T-helper 1 cell treated with Interleukin-12 subunit alpha and Interleukin-12 subunit beta and Interleukin-4 antibody, amounts not matched to agents 30 μg/mL and 1 μg/mL, for 36 hours (primary cell): ENCODE measurements around the gene LPP.
A peak's percentile ranks its signal among the peaks of the same experiment; 100 is the strongest.

Source experiments
- H3K27ac Mint-ChIP-seq: one replicate; pipeline ENCODE4 v1.8.0; 2021; ENCODE audit warnings: mild to moderate bottlenecking, mixed read lengths
- H3K27me3 Mint-ChIP-seq: one replicate; pipeline ENCODE4 v1.8.0; 2021; ENCODE audit warnings: low read depth, mixed read lengths
- H3K36me3 Mint-ChIP-seq: one replicate; pipeline ENCODE4 v1.8.0; 2021; ENCODE audit warnings: low read depth, mixed read lengths
- H3K4me1 Mint-ChIP-seq: one replicate; pipeline ENCODE4 v1.8.0; 2021; ENCODE audit warnings: low read depth, mixed read lengths
- H3K4me3 Mint-ChIP-seq: one replicate; pipeline ENCODE4 v1.8.0; 2021; ENCODE audit warnings: mild to moderate bottlenecking, moderate library complexity, mixed read lengths
- H3K9me3 Mint-ChIP-seq: one replicate; pipeline ENCODE4 v1.8.0; 2021; ENCODE audit warnings: mixed read lengths

The LPP gene

DNA sequence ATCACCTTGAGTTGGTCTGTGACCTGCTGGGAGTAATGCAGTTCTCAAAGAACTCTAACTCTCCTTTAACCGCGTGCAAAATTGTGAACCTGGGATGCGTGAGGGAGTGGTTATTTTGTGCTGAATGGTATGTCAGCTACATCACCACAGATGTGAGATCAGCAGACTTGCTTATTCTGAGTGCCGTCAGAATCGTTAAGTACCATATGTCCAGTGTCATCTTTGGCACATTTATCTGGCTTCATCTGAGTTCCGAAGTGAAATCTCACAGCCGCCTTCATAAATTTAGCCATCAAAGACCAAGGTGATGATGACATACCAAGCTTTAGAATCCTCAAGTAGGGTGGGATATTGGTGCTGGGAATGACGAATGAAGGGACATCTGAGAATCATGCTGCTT, 670.6 kb downstream of the LPP start:
- H3K27ac Mint-ChIP-seq, result no peak overlapping the region
- H3K4me1 Mint-ChIP-seq, result no peaks in the 10 kb centered on the region
- no peak overlapping the region for H3K4me3 Mint-ChIP-seq
- H3K36me3 Mint-ChIP-seq, result no peaks in the 10 kb centered on the region
- H3K27me3 Mint-ChIP-seq, result no peaks in the 10 kb centered on the region
- no peaks in the 10 kb centered on the region for H3K9me3 Mint-ChIP-seq

DNA sequence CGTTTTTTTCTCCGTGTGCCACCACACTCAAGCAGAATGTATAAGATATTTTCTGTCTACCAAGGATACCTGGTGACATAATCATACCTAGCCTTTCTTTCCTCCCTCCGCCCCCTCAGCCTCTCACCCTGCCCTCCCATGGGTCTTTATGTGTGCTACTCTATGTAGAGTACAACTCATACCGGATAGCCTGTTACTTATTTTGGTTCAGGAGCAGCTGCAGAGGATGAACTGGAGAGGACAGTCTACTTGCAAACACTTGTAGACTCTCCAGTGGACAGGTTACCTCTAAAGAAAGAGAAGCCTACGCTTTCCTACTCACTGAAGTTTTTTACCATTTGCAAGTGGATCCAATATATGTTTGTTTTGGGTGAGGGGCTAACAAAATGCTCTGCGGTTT, 671.9 kb downstream of the LPP start:
- Mint-ChIP-seq H3K9me3 (no peaks in the 10 kb centered on the region), H3K4me1 (no peaks in the 10 kb centered on the region), H3K36me3 (no peaks in the 10 kb centered on the region), H3K27me3 (no peaks in the 10 kb centered on the region), H3K4me3 (no peak overlapping the region), H3K27ac (no peak overlapping the region)

DNA sequence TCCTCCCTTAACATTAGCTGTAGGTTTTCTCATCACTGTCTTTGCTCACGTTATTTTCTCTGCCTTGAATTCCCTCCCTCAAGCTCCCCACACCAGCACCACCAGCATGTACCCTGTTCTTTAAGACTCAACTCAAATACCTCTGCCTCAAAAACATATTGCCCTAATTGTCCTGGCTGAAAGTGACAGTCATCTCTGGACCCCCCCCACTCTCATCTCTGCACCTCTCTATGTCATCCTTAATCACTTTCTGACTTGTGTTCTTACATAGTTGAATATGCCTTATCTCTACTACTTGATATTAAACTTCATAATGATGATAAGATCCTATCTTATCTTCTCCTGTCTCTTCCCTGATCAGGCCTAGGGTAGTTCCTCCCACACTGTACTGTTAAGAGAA, 672.6 kb downstream of the LPP start:
- no peaks in the 10 kb centered on the region for H3K4me1 Mint-ChIP-seq

DNA sequence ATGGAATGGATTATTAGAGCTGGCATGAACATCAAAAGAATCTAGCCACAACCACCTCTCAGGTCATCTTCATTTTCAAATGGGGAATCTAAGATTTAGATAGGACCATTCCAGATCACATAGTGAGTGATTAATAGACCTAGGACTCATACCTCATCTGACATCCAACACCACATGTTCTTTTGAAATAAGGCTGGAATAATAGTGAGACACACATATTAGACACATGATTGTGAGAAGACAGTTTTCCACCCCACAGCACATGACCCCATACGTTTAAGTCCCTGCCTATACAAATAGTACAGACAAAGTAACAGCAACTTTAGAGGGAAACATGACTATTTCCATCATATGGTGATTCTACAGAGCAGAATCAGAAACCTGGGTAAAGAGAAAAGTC, 673.1 kb downstream of the LPP start:
- H3K4me3 Mint-ChIP-seq, result no peak overlapping the region
- no peaks in the 10 kb centered on the region for H3K9me3 Mint-ChIP-seq
- H3K27me3 Mint-ChIP-seq, result no peaks in the 10 kb centered on the region
- H3K36me3 Mint-ChIP-seq, result no peaks in the 10 kb centered on the region
- H3K27ac Mint-ChIP-seq, result no peak overlapping the region
- no peaks in the 10 kb centered on the region for H3K4me1 Mint-ChIP-seq

More for the DNA sequence above, 672.6 kb downstream of the LPP start:
- Mint-ChIP-seq H3K27ac (peak overlapping the region; percentile 5), H3K9me3 (no peaks in the 10 kb centered on the region), H3K36me3 (no peaks in the 10 kb centered on the region), H3K4me3 (no peak overlapping the region), H3K27me3 (no peaks in the 10 kb centered on the region)

DNA sequence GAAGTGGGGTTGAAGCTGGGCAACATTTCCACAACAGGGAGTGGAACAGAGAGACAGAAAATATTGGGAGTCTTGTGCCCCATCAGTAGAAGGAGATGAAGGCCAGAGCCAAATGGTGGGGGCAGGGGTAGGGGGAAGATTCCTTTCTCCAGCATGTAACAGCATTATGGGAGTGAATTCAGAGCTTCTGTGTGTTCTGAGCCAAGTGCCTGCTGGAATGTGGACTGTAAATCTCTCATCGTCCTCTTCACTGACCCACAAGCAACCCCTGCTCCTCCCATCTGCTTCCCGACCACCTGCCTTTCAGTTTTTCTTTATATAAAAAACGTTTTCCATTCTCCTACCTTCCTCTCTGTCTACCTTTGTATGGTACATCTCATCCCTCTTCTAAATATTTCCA, 673.6 kb downstream of the LPP start:
- Mint-ChIP-seq H3K27ac (no peak overlapping the region), H3K36me3 (no peaks in the 10 kb centered on the region), H3K4me3 (no peak overlapping the region), H3K4me1 (no peaks in the 10 kb centered on the region), H3K27me3 (no peaks in the 10 kb centered on the region), H3K9me3 (no peaks in the 10 kb centered on the region)

DNA sequence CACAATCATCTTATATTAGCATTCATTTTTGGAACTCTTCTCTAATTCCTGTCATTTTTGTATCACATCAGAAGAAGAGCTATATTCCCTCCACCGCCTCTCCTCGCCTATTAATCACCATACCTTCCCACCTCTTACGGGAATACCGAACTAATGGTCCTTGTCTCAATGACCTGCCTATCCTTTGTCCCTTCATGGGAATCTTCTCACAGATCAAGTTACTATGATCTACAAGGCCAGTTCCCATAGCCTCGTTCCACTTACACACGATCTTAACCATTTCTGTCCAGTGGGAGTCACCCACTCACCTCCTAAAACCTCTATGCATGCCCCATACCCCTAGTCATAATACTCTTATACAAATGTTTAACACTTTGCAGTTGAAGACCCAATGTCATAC, 675.2 kb downstream of the LPP start:
- Mint-ChIP-seq H3K4me1 (peaks cover 2% of the 10 kb centered on the region), H3K9me3 (no peaks in the 10 kb centered on the region), H3K36me3 (peaks cover under 1% of the 10 kb centered on the region), H3K4me3 (no peak overlapping the region), H3K27me3 (no peaks in the 10 kb centered on the region), H3K27ac (no peak overlapping the region)

DNA sequence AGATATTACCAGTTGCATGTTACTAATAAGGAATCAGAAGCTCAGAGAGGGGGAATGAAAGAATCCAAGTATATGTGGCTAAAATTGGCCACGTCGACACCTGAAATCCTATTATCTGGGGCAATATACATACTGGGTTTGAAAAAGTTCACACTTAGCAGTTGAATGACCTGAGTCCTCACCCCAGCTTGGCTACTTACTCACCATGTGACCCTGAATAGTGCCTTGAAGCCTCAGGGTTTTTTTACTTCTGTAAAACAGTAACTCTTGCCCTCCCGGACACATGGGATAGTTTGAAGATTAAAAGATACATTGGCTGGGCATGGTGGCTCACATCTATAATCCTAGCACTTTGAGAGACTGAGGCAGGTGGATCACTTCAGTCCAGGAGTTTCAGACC, 675.6 kb downstream of the LPP start:
- Mint-ChIP-seq H3K36me3 (peaks cover 5% of the 10 kb centered on the region), H3K27me3 (no peaks in the 10 kb centered on the region), H3K4me1 (peaks cover 6% of the 10 kb centered on the region), H3K9me3 (no peaks in the 10 kb centered on the region), H3K27ac (no peak overlapping the region), H3K4me3 (no peak overlapping the region)

DNA sequence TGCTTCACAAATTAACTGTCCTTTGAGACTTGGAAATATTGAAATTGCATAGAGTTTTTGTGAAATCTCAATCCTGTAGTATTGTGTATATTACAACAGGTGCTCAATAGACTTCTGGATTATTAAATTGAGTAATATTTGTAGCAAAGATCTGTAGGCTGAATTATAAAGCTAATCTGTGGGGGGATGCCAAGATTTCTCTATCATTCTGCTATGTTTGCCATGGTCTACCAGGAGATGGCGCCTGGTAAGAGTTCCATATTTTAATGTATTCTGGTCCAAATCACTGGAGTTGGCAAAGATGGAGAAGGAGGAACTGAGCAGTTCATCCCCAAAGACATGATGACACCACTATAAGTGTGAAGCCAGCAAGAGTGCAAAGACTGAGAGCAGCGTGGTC, 676.9 kb downstream of the LPP start:
- Mint-ChIP-seq H3K4me1 (peaks cover 8% of the 10 kb centered on the region), H3K9me3 (no peaks in the 10 kb centered on the region), H3K36me3 (peaks cover 7% of the 10 kb centered on the region), H3K27ac (no peak overlapping the region), H3K4me3 (no peak overlapping the region), H3K27me3 (no peaks in the 10 kb centered on the region)

DNA sequence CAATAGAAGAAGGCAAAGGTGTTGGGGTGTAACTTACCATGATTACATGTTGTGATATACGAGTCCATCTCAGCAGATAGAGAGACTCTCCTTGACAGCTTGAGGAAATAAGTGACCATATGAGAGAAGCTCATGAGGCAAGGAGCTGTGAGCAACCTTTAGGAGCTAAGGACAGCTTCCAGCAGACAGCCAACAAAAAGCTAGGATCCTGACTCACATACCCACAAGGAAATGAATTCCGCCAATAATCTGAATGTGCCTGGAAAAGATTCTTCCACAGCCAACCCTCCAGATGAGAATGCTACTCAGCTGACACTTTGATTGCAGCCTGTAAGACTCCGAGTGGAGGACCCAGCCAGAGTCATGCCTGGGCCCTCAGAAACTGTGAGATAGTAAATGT, 678.2 kb downstream of the LPP start:
- Mint-ChIP-seq H3K4me1 (peaks cover 8% of the 10 kb centered on the region), H3K36me3 (peaks cover 7% of the 10 kb centered on the region), H3K27ac (no peak overlapping the region), H3K9me3 (no peaks in the 10 kb centered on the region), H3K4me3 (no peak overlapping the region), H3K27me3 (no peaks in the 10 kb centered on the region)

DNA sequence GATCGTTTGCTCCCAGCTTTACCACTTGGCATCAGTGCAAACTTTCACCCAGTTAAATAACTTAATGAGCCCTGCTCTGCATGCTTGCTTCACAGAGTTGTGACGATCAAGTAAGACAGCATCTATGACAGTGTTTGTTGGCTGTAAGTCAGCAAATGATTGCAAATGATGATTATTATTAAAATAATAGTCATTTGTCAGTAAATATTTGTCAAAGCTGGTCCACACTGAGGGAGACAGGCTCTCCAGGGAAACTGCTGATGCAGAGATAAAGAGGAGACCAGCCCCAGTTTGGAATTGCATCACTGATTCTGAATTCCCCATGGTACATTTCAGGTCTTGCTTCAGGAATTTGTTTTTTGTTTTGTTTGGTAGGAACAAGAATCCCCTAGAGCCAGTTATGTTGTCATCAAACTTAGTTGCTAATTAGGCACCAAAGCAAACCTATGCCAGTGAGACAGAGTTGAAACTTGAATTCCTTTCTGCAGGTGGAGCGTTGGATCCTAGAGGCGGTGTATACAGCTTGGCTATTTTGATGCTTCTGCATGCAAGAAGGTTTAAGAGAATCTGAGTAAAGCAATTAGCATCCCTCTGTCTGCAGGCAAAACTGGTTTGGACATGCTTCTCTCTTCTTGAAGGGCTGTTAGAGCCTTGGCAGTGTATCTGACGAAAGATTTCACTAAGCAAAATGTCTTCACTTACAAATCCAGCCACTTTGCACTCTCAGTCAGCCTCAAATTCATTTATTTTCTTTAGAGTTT, 679.2 kb downstream of the LPP start:
- Mint-ChIP-seq H3K9me3 (no peaks in the 10 kb centered on the region), H3K36me3 (peaks cover 7% of the 10 kb centered on the region), H3K27me3 (no peaks in the 10 kb centered on the region), H3K4me1 (peaks cover 8% of the 10 kb centered on the region), H3K27ac (no peak overlapping the region), H3K4me3 (no peak overlapping the region)

DNA sequence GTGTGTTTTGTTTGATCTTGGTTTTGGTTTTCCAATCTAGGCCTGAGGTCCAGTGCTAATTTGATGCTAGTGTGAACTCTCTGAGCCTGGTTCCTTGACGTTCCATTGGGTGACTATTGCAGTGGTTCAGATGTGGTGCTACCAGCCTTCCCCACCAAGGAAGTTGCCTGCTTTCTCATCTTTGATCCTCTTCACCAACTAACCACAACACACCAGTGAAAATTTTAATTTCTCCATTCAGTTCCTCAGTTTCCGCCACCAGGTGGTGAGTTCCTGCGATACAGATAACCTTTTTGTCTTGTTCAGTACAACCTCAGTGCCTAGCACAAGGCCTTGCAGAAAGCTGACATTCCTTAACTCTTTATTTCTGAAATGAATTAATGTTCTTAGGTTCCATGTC, 680.4 kb downstream of the LPP start:
- H3K4me1 Mint-ChIP-seq, result peaks cover 8% of the 10 kb centered on the region
- no peaks in the 10 kb centered on the region for H3K9me3 Mint-ChIP-seq
- no peaks in the 10 kb centered on the region for H3K27me3 Mint-ChIP-seq
- H3K27ac Mint-ChIP-seq, result no peak overlapping the region
- H3K36me3 Mint-ChIP-seq, result peaks cover 8% of the 10 kb centered on the region
- H3K4me3 Mint-ChIP-seq, result no peak overlapping the region

DNA sequence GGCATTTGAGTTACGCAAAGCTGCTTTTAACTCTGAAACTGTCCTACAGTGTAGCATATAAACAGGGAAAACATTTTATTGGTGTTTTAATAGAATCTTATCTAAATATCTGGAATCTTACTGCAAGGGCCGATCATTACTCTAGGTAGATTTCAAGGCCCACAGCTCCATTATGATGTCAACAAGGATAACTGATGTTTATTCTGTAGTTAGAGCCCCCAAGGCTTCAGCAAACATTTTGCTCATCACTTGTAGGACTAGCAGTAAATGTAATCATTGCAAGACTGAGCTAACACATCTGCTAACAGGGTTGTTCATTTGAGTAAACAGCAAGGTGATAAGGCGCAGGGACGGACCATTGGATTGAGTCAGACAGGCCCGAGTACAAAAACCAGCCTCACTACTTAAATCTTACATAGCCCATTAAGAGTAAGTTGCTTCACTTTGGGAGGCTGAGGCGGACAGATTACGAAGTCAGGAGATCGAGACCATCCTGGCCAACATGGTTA, 685.3 kb downstream of the LPP start:
- H3K27ac Mint-ChIP-seq, result no peak overlapping the region
- no peaks in the 10 kb centered on the region for H3K27me3 Mint-ChIP-seq
- H3K9me3 Mint-ChIP-seq, result no peaks in the 10 kb centered on the region
- H3K36me3 Mint-ChIP-seq, result peaks cover 9% of the 10 kb centered on the region
- H3K4me3 Mint-ChIP-seq, result no peak overlapping the region
- peaks cover 5% of the 10 kb centered on the region for H3K4me1 Mint-ChIP-seq

DNA sequence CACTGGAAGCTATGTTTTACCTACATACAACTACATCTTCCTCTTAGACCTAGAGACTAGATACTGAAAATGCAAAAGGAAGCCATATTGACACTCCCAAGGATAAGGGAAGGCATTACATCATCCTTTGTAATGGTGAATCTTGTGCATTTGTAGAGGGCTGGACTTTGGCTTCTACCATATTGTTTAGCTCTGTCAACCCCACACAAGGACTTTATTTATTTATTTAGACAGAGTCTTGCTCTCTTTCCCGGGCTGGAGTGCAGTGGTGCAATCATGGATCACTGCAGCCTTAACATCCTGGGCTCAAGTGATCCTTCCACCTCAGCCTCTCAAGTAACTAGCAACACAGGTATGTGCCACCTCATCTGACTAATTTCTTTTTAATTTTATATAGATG, 686.3 kb downstream of the LPP start:
- Mint-ChIP-seq H3K4me1 (no peaks in the 10 kb centered on the region), H3K36me3 (peaks cover 4% of the 10 kb centered on the region), H3K4me3 (no peak overlapping the region), H3K27ac (no peak overlapping the region), H3K27me3 (no peaks in the 10 kb centered on the region), H3K9me3 (no peaks in the 10 kb centered on the region)

DNA sequence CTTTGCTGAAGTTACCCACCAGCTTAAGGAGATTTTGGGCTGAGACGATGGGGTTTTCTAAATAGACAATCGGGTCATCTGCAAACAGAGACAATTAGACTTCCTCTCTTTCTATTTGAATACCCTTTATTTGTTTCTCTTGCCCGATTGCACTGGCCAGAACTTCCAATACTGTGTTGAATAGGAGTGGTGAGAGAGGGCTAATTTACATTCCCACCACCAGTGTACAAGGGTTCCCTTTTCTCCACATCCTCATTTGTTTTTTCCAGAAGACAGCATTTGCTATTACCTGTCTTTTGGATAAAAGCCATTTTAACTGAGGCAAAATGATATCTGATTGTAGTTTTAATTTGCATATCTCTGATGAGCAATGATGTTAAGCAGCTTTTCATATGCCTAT, 687.9 kb downstream of the LPP start:
- no peaks in the 10 kb centered on the region for H3K9me3 Mint-ChIP-seq
- H3K27ac Mint-ChIP-seq, result no peak overlapping the region
- no peaks in the 10 kb centered on the region for H3K27me3 Mint-ChIP-seq
- no peaks in the 10 kb centered on the region for H3K4me1 Mint-ChIP-seq
- peaks cover 4% of the 10 kb centered on the region for H3K36me3 Mint-ChIP-seq
- H3K4me3 Mint-ChIP-seq, result no peak overlapping the region

DNA sequence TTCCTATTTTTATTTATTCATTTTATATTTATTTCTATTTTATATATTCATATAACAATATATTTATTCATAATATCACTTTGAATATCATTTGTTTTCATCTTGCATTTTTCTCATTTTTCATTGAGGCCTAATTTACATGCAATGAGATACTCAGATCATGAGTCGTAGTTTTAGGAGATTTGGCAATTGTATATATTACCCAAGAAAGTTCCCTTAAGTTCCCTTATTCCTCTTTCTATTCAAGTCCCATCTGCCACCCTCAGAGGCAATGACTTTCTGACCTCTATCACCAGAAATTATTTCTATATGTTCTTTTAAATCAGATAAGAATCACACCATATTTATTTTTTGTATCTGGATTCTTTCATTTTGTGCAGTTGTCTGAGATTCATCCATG, 688.7 kb downstream of the LPP start:
- Mint-ChIP-seq H3K9me3 (no peaks in the 10 kb centered on the region), H3K27me3 (no peaks in the 10 kb centered on the region), H3K36me3 (peaks cover 4% of the 10 kb centered on the region), H3K4me1 (no peaks in the 10 kb centered on the region), H3K4me3 (no peak overlapping the region), H3K27ac (no peak overlapping the region)

DNA sequence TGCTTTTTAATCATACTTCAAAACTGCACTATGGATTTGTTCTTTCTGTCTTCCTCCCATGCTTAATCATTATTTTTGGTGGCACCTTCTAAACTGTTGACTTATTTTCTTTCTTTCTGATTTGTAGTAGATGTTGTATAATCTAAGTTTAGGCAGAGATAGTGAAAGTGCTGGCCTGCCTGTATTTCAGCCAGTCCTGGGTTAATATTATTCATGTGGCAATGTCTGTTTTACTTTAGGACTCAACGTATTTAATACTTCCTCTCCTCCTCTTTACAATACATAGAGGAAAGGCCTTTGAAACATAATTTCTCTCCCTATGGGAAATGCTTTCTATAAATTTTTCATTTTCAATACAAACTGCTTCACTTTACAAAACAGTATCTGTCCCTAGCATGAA, 690.1 kb downstream of the LPP start:
- H3K36me3 Mint-ChIP-seq, result peaks cover 2% of the 10 kb centered on the region
- H3K9me3 Mint-ChIP-seq, result no peaks in the 10 kb centered on the region
- H3K27me3 Mint-ChIP-seq, result no peaks in the 10 kb centered on the region
- H3K27ac Mint-ChIP-seq, result no peak overlapping the region
- no peak overlapping the region for H3K4me3 Mint-ChIP-seq
- H3K4me1 Mint-ChIP-seq, result no peaks in the 10 kb centered on the region
